Hippocampal formation (tissue), 2 donors: ENCODE results near the gene DOCK3.
"Not testable (repeated sequence)": the region's sequence is repeated elsewhere in the genome, so short reads cannot be mapped to it uniquely, and the experiment has no call there.

ENCODE experiments used
- DNase-seq, 2 donors: peaks; one replicate each; lab custom pipeline; 2025; lab: John Stamatoyannopoulos, UW

The DOCK3 gene

DNA sequence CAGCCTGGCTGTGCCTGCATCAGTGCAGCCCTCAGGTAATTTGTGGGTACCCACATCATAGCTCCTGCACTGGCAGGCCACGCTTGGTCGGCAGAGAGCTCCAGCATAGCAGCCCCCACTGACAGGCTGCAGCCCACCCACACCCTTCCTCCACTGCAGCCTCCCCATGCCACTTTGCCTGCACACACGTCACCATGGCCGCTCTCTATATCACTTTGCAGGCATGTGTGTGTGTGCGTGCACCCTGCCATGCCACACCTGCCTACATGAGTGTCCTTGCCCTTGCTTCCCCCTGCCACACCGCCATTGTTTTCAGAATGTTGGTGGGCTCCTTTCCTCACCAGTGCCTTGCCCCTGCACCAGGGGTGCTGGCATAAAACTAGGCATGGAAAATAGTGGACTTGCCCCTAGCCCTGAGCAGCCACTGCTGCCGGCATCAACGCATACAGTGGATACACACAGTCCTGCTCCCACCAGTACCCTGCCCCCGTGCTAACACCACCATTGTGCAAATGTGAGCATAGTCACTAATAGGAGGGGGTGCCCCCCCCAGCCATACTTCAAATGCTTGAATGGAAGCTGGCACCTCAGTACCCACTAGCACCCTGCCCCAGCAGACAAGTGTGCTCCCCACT, 431.6 kb downstream of the DOCK3 start:
- no peak for DNase-seq

DNA sequence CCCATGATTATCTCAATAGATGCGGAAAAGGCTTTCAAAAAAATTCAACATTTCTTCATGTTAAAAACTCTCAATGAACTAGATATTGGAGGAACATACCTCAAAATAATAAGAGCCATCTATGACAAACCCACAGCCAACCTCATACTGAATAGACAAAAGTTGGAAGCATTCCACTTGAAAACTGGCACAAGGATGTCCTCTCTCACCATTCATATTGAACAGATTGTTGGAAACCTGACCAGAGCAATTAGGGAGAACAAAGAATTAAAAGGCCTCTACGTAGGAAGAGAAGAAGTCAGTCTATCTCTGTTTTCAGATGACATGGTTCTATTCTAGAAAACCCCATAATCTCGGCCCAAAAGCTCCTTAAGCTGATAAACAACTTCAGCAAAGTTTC, 435.9 kb downstream of the DOCK3 start:
- no peak for DNase-seq

DNA sequence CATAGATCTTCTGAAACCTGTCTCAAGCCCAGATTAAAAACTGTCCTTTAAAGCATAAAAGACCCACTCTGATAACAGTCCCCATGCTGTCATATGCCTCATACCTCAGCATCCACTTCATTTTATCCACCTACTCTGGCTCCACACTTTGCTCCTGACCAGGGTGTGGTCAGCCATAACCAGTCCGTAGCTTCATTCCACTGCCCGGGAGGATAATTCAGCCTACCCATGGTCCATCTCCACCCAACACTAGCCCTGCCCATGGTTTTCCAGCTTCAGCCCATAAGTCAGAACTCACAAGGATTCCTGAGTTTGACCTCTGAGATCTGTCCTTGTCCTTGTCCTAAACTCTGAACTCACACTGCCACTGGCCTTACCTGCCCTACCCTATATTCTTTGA, 448.2 kb downstream of the DOCK3 start:
- DNase-seq = no peak

DNA sequence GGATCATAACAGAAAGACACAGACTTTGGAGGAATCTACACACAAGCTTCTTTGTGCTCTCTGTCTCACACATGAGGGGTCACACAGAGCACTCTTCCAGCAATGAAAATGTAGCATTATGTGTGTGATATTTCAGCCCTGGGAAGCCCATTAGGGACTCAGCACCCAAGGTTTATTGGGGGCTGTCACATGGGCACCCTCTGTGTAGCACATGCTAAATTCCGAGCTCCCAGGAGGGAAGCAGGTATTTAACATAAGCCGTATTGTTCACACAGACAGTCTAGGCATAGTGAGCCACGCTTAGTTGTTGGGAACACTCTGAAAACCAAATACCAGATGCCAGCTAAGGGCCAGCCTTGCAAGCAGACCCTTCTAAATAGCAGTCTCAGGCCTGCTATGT, 448.8 kb downstream of the DOCK3 start:
- no peak for DNase-seq

DNA sequence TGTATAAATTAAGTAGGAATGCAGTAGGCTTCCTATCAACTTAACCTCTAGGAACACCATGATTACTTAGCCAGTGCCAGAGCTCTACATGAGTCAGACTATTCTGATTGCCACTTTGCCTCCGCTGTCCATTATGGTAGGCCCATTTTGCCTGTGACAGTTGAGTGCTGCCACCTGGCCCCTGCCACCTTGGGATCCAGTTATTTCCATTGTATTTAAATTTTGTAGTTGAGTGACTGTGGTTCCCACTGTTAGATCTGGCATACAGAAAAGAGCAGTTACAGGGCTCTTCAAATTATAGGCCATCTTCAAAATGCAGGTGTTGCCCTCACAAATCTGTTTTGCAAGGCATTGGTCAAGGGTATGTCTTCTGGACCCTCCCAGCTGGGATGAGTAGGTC, 456.9 kb downstream of the DOCK3 start:
- not testable (repeated sequence) for DNase-seq

DNA sequence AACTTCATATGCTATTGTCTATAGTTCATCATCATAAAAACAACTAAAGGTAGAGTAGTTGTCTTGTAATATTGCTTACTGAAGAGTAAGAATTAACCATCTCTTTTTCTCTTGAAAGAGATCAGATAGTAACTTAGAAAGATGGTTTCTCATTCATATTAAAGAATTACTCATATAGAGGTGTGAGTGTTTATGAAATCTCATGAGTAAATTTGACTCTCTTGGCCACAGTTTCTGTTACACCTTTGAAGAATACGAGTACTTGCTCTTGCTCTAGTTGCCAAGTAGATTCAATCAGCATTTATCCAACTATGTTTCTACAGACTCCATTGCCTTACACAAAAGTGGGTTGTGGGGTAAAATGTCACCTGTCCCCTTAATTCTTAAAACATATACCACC, 463.0 kb downstream of the DOCK3 start:
- DNase-seq = no peak

DNA sequence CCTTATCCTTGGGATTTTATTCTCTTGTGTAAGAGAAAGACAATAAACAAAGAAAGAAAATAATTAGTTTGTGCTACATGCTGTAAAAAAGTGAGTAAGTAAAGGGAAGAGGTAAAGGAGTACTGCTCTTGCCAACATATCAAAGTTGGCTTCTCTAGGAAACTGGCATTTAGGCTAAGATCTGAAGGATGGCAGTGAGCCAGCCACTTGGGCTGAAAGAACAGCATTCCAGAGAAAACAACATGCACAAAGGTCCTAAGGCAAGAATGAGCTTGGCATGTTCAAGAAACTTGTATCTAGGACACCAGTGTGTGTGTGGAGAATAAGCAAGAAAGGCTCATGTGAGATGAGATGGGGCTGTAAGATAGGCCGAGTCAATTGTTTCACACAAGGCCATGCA, 464.9 kb downstream of the DOCK3 start:
- no peak for DNase-seq

DNA sequence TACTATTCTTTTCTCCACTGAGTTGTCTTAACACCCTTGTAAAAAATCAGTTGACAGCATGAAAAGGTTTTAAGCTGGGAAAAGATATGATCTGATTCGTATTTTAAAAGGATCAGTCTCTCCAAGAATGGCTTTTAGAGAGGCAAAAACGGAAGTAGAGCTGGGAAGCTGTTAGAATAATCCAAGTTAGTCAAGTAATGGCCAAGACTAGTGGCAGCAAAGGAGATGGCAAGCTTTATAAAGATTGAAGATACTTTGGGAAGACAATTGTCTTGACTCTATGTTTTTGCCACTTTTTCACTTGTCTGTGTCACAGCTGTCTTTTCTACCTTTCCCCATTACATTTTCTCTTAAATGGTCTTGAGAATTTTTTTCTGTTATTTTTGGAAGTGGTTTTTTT, 466.8 kb downstream of the DOCK3 start:
- no peak for DNase-seq

DNA sequence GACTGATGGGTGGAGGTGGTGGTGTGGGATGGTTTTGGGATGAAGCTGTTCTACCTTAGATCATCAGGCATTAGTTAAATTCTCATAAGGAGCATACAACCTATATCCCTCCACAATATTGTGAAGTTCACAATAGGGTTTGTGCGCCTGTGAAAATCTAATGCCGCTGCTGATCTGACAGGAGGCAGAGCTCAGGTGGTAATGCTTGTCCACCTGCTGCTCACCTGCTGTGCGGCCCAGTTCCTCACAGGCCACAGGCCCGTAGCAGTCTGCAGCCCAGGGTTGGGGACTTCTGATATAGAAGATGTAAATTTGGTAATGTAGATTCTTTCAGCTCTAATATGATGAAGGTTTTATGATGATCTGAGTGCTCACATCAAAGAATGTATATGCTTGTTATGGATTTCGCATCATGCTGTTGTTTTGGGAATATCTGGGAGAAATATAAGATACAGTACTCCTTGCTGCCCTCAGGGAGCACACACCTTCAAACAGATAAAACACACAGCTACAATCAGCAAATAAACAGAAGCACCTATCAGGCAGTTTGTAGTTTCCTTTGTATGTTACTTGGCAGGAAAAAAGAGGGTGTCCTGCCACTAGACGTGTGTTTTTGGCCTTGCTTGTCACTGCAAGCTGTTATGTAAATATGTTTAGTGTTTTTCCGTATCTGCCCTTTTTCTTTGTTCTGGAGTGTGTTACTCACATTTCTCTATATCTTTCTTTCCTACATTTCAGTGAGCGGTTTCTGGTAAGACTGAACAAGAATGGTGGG, 471.3 kb downstream of the DOCK3 start:
- DNase-seq = no peak

DNA sequence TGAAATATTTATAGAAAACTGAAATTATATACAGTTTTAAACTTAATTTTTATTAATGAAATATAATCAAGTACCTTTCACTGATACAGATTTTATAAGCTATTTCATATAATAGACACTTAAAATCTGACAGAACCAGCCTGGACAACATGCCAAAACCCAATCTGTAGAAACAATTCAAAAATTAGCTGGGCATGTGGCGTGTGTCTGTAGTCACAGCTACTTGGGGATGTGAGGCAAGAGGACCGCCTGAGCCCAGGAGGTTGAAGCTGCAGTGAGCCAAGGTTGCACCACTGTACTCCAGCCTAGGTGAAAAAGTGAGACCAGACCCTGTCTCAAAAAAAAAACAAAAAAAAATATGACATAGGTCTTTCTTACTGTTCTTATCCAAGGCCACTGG, 472.1 kb downstream of the DOCK3 start:
- DNase-seq = no peak

DNA sequence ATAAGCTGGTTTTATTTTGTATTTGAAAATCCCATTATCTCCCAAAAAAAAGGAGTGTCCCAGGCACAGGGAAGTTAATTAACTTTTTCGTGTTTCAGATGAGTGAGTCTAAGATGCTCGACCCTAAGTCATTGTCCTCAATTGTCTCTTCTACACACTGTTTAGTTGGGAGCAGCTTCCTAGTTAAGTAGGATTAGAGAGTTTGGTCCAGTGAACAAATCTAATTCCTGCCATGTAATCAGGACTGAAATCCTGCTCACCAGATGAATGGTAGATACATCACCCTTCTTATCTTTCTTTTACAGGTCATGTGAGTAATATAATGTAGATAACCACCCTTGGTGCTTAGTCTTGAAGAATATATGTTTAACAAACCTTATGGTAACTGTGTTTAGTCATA, 481.4 kb downstream of the DOCK3 start:
- DNase-seq = no peak

DNA sequence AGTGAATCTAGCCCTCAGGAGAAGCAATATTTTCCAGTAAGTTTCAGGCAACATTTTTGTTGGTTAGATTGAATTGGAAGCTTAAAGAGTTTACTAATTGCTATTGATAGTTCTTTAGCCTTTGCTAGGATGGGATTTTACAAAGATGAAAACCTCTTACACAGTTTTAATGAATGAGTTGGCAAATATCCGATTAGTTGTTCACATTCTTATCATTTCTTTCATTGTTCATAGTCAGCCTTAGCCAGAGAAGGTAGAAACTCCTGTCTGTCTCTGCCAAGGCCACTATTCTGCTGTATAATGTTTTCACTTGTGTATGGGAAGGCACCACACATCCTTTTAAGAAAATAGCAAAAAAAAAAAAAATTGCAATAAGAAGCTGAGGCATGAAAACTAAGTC, 488.3 kb downstream of the DOCK3 start:
- no peak for DNase-seq

DNA sequence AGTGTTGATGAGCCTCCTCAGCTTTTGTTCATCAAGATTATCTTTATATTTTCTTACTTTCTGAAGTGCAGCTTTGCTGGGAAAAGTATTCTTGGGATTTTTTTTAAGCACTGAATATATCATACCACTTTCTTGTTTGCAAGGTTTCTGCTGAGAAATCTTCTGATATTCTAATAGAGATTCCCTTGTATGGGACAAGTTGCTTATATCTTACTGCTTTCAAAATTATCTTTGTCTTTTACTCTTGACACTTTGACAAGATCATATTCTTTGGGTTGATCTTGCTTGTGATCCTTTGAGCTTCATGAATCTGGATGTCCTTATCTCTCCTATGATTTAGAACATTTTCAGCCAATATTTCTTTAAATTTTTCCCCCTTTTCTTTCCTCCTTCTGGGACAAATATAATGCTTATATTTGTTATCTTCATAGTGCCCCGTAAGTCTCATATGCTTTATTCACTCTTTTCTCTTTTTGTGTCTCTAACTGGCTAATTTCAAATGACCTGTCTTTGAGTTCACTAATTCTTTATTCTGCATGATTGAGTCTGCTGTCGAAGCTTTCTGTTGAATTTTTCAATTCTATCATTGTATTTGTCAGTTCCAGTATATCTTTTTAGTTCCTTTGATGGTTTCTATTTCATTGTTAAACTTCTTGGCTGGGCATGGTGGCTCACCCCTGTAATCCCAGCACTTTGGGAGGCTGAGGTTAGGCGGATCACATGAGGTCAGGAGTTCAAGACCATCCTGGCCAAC, 499.0 kb downstream of the DOCK3 start:
- no peak for DNase-seq

DNA sequence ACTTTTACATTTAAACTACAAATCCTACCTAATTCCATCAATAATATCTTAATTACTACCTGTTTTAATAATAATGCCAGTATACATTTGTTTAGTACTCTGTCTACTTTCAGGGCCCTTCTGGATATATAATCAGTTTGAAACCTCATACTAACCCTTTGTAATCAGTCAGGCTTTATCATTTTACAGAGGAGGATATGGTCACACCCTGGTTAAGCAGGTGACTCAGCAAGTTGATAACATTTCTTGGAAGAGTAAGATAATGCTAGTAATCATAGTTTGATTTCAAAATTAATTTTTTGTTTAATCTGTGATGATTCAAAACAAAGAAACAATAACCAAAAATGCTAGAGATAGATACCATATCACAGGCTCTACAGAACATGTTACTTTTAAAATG, 502.2 kb downstream of the DOCK3 start:
- no peak for DNase-seq

DNA sequence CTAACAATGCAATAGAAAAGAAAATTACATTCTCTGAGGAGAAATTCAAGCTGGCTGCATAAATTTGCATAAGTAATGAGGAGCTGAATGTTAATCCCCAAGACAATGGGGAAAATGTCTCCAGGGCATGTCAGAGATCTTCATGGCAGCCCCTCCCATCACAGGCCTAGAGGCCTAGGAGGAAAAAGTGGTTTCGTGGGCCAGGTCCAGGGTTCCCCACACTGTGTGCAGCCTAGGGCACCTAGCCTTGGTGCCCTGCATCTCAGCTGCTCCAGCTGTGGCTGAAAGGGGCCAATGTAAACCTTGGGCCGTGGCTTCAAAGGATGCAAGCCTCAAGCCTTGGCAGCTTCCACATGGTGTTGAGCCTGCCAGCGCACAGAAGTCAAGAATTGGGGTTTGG, 511.7 kb downstream of the DOCK3 start:
- DNase-seq = not testable (repeated sequence)

DNA sequence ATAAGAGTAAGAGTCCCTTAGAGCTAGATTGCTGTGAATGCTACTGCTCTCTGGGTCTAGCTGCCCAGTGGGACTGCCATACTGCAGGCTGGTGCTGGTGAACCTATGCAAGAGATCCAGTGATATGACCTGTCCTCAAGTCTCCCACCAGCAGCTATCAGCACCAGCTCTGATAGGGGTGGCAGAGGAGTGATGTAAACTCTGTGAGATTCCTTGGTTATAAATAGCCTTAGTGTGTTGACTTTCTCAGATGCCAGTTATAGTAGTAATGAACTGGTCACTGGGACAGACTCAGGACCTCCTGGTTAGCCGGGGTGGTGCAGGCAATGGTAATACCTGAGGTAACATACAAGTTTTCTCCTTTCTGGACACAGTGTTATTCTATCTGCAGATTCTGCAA, 515.5 kb downstream of the DOCK3 start:
- DNase-seq = no peak

DNA sequence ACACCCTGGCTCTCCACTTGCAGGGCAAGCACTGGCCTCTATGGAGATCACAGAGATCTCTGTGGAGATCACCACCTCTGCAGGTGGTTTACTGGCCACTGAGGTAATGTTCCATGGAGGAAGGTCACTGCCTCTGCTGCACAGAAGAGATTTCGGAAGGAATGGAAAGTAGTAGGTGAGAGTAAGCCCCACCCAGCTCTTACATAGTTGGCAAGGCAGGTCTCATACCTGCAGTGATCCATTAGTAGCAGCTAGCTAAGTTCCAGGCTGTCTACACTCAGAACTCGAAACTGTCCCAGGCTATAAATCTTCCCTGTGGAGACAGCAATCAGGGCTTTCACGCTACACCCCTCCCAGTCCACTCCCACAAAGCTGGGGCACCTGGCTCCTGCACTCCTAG, 516.1 kb downstream of the DOCK3 start:
- no peak for DNase-seq

DNA sequence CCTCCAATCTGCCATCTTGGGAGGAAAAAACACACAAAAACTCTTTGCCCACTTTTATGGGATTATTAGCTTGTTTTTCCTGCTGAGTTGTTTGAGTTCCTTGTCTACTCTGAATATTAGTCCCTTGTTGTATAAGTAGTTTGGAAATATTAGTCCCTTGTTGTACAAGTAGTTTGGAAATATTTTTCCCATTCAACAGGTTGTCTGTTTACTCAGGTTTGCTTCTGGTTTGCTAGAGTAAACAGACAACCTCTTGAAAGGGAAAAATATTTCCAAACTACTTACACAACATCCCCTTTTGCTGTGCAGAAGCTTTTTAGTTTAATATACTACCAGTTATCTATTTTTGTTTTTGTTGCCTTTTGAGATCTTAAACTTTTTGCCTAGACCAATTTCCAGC, 517.0 kb downstream of the DOCK3 start:
- DNase-seq = no peak

DNA sequence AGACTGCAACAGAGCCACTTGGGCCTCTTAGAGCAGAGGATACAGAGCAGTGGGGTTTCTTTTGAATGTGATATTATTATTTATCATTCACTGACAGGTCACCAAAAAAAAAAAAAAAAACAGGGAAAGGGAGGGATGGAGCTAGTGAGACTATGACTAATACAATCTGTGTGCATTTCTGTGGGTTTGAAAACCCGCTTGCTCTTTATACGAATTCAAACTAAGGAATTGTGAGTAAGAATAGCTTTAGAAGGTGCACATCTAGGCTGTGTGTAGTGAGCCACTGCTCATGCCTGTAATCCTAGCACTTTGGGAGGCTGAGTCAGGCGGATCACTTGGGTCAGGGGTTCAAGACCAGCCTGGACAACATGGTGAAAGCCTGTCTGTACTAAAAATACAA, 523.8 kb downstream of the DOCK3 start:
- DNase-seq = no peak

DNA sequence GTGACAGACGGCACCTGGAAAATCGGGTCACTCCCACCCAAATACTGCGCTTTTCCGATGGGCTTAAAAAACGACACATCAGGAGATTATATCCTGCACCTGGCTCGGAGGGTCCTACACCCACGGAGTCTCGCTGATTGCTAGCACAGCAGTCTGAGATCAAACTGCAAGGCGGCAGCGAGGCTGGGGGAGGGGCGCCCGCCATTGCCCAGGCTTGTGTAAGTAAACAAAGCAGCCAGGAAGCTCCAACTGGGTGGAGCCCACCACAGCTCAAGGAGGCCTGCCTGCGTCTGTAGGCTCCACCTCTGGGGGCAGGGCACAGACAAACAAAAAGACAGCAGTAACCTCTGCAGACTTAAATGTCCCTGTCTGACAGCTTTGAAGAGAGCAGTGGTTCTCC, 524.6 kb downstream of the DOCK3 start:
- not testable (repeated sequence) for DNase-seq

DNA sequence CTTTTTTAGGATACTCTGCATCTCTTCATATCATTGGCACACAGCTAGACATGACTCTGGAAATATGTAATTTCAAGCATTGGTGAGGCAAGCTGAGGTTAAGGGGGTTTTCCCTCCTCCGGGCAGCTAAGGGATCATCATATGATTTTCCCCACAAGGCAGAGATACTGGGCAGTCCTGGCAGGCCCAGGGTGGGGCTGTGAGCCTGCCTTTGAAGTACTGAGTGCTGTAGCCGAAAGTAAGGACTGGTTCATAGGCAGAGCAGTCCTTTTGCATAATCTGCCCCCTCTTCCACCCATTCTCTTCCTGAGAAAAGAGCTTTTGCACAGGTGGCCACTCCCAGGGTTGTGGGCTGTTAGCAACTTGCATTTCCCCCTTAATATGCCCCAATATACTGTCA, 541.6 kb downstream of the DOCK3 start:
- DNase-seq = no peak

DNA sequence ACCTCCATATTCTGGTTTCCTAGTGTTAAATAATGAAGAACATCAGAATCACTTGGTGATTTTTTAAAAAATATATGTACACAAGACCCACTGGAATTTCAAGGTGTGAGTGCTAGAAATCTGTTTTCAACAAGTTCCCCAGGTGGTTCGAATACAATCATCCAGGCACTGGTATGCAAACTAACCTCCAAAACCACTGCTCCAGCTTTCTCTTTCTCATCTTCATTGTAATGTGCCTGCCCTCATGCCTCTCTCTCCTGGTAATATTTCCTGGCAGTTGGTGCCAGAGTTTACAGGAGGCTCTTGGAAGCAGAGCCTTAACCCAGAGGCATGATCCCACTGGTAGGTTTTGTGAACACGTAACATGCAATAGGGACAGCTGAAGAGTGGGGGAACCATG, 547.2 kb downstream of the DOCK3 start:
- no peak for DNase-seq

DNA sequence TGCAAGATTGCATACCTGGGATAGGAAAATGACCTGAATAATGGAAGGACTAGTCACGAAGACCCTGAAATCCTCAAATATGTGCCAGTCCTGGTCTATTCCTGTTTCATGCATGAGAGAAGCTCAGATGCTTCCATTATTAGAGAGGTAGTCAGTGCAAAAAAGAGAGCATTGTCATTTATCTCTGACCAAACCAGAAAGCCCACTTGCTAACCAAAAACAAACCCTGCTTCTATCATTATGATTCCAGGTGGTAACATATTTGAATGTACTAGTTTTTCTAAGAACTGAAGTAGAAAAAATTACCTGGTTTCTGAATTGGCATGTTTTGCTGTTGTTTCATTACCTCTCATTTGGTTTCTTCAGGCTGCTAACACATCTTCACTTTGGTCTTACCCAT, 549.6 kb downstream of the DOCK3 start:
- no peak for DNase-seq
